CD4-positive, alpha-beta memory T cell (primary cell): ENCODE results near the gene TRIOBP. TPM values are rescaled to one million over a fixed set of nuclear protein-coding genes. Genes with fewer than 3 reads are reported as not detected.

Source experiments
- CTCF ChIA-PET: fragments of 350-600 bp; sonication (Branson Sonifier 250); formaldehyde crosslinking; loops from one replicate; lab custom pipeline; 2021; ENCODE audit warnings: inconsistent platforms; ENCODE audit not compliant: partially characterized antibody; lab: Charles Lee
- POLR2A ChIA-PET: fragments of 350-600 bp; sonication (Branson Sonifier 250); formaldehyde crosslinking; loops from one replicate; lab custom pipeline; 2021; ENCODE audit not compliant: partially characterized antibody; lab: Charles Lee
- DNase-seq, 5 donors: peaks; one replicate each; pipeline versions ENCODE4 v3.0.0 to v3.0.0-alpha.2; 2020 to 2022; ENCODE audit warnings: mixed read lengths in 1 of 5
- H3K27ac ChIP-seq: one replicate; pipeline ENCODE4 v1.7.0; 2013; ENCODE audit warnings: low read depth, low read length
- H3K27me3 ChIP-seq: 2 replicates; pipeline ENCODE4 v1.7.0; 2013; ENCODE audit warnings: mild to moderate bottlenecking, low read length, moderate library complexity; ENCODE audit not compliant: insufficient read depth
- H3K36me3 ChIP-seq: 2 replicates; pipeline ENCODE4 v1.7.0; 2013; ENCODE audit warnings: mild to moderate bottlenecking, low read length, moderate library complexity; ENCODE audit not compliant: insufficient read depth
- H3K4me1 ChIP-seq: 2 replicates; pipeline ENCODE4 v1.7.0; 2013; ENCODE audit warnings: mild to moderate bottlenecking, low read length, moderate library complexity; ENCODE audit not compliant: insufficient read depth
- H3K4me3 ChIP-seq, 2 donors: one replicate each; pipeline ENCODE4 v1.7.0; 2013; ENCODE audit warnings: low read length in 2 of 2, mild to moderate bottlenecking in 1 of 2
- H3K9me3 ChIP-seq, 2 donors: one replicate each; pipeline ENCODE4 v1.7.0; 2013; ENCODE audit warnings: low read length in 2 of 2, control low read depth in 1 of 2; ENCODE audit not compliant: control insufficient read depth in 1 of 2
- H3K27ac Mint-ChIP-seq, 7 donors: one replicate each; pipeline ENCODE4 v1.8.0; 2020 to 2021; ENCODE audit warnings: mixed read lengths in 7 of 7, mild to moderate bottlenecking in 6 of 7, inconsistent platforms in 3 of 7, moderate library complexity in 3 of 7
- H3K27me3 Mint-ChIP-seq, 2 donors: one replicate each; pipeline ENCODE4 v1.8.0; 2020 to 2021; ENCODE audit warnings: mixed read lengths in 2 of 2
- H3K36me3 Mint-ChIP-seq, 2 donors: one replicate each; pipeline ENCODE4 v1.8.0; 2020 to 2021; ENCODE audit warnings: mixed read lengths in 2 of 2, inconsistent platforms in 1 of 2, mild to moderate bottlenecking in 1 of 2
- H3K4me1 Mint-ChIP-seq, 4 donors: one replicate each; pipeline ENCODE4 v1.8.0; 2020 to 2021; ENCODE audit warnings: mixed read lengths in 4 of 4, mild to moderate bottlenecking in 1 of 4
- H3K4me3 Mint-ChIP-seq, 8 donors: one replicate each; pipeline ENCODE4 v1.8.0; 2020 to 2021; ENCODE audit warnings: mixed read lengths in 8 of 8, mild to moderate bottlenecking in 7 of 8, moderate library complexity in 6 of 8, inconsistent platforms in 3 of 8
- H3K9me3 Mint-ChIP-seq, 8 donors: one replicate each; pipeline ENCODE4 v1.8.0; 2020 to 2021; ENCODE audit warnings: mixed read lengths in 8 of 8, mild to moderate bottlenecking in 5 of 8, inconsistent platforms in 3 of 8, moderate library complexity in 1 of 8
- intact Hi-C: fragments of 100-400 bp; cut with micrococcal nuclease; formaldehyde crosslinking; loops from one replicate; pipeline ENCODE4 v1.15.1; 2023
- polyA plus RNA-seq, 2 donors: library from polyadenylated mRNA; unstranded; fragments of 300-500 nt; fragmentation: Illumina TruSeq; gene quantifications; one replicate each; pipeline ENCODE4 v1.2.3, GENCODE V29; 2021
- total RNA-seq, 2 experiments: library from RNA; stranded (reverse); gene quantifications; one replicate each; pipeline ENCODE4 v1.2.3, GENCODE V29; 2021

TRIOBP gene
- total and polyA plus RNA-seq, 4 experiments from 2014 or later, result 9.2 to 26.1 (median 19.4) TPM

DNA sequence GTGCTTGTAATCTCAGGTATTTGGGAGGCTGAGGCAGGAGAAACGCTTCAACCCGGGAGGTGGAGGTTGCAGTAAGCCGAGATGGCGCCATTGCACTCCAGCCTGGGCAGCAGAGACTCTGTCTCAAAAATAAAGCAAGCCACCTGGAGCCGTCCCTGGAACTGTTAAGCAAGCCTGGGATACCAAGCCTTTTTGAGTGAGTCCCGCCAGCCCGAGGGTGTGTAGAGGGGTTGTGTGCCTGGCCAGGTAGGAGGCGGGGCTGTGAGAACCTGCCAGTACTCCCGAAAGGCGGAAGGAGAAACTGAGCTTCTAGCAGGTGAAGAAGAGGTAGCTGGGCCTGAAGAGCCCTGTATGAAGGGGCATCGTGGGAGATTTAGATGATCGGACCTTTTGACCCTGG lies 52.4 kb downstream of the TRIOBP start:
- H3K27ac ChIP-seq, result no peak overlapping the region
- H3K27me3 ChIP-seq, result no peaks in the 10 kb centered on the region
- CTCF ChIA-PET, result no interaction called here
- Mint-ChIP-seq H3K4me3 (no peak overlapping the region), H3K27me3 (no peaks in the 10 kb centered on the region), H3K9me3 (no peaks in the 10 kb centered on the region), H3K36me3 (peaks cover 0 to 7% of the 10 kb centered on the region in 2 donors), H3K4me1 (peaks cover 6 to 31% (median 25%) of the 10 kb centered on the region in 4 donors), H3K27ac (peak overlapping the region in 2 of 7 donors; percentile 25 to 51)
- no peak for DNase-seq
- POLR2A ChIA-PET, result interaction anchor here (0.5 kb wide), 1 partner anchor 50 kb away, joined by 3 read pairs; no protein-coding TSS in a partner anchor
- no peak overlapping the region for H3K4me3 ChIP-seq
- peaks cover 22% of the 10 kb centered on the region for H3K4me1 ChIP-seq
- no peaks in the 10 kb centered on the region for H3K36me3 ChIP-seq
- intact Hi-C loops, result loop anchor here (5.0 to 10.0 kb wide), 2 partner anchors 58 to 64 kb away; partner anchors contain the start of genes GCAT and NOL12
- no peaks in the 10 kb centered on the region for H3K9me3 ChIP-seq

GRCh38 chr22:37749831-37750595 lies 53.2 kb downstream of the TRIOBP start:
- Histone ChIP-seq H3K36me3 (peaks cover 2% of the 10 kb centered on the region), H3K9me3 (no peaks in the 10 kb centered on the region), H3K27me3 (no peaks in the 10 kb centered on the region), H3K4me1 (peaks cover 20% of the 10 kb centered on the region), H3K27ac (no peak overlapping the region), H3K4me3 (no peak overlapping the region)
- Mint-ChIP-seq H3K27ac (no peak overlapping the region), H3K36me3 (peaks cover 0 to 9% of the 10 kb centered on the region in 2 donors), H3K4me3 (no peak overlapping the region), H3K27me3 (no peaks in the 10 kb centered on the region), H3K4me1 (peaks cover 5 to 29% (median 22%) of the 10 kb centered on the region in 4 donors), H3K9me3 (no peaks in the 10 kb centered on the region)
- POLR2A ChIA-PET, result no interaction called here
- CTCF ChIA-PET, result no interaction called here
- DNase-seq, result no peak
- intact Hi-C loops, result loop anchor here (5.0 to 10.0 kb wide), 2 partner anchors 57 to 65 kb away; partner anchors contain the start of genes GCAT and NOL12

GRCh38 chr22:37750596-37751162 lies 53.8 kb downstream of the TRIOBP start:
- DNase-seq, result no peak
- H3K4me1 ChIP-seq, result peaks cover 14% of the 10 kb centered on the region
- H3K27me3 ChIP-seq, result no peaks in the 10 kb centered on the region
- Mint-ChIP-seq H3K27me3 (no peaks in the 10 kb centered on the region), H3K36me3 (peaks cover 0 to 11% of the 10 kb centered on the region in 2 donors), H3K4me3 (no peak overlapping the region), H3K4me1 (peaks cover 0 to 23% (median 17%) of the 10 kb centered on the region in 4 donors), H3K27ac (peak overlapping the region in 1 of 7 donors; percentile 68), H3K9me3 (no peaks in the 10 kb centered on the region)
- ChIA-PET CTCF (no interaction called here), POLR2A (no interaction called here)
- intact Hi-C loops, result no loop called here
- no peak overlapping the region for H3K27ac ChIP-seq
- no peak overlapping the region for H3K4me3 ChIP-seq
- no peaks in the 10 kb centered on the region for H3K9me3 ChIP-seq
- peaks cover 8% of the 10 kb centered on the region for H3K36me3 ChIP-seq

DNA sequence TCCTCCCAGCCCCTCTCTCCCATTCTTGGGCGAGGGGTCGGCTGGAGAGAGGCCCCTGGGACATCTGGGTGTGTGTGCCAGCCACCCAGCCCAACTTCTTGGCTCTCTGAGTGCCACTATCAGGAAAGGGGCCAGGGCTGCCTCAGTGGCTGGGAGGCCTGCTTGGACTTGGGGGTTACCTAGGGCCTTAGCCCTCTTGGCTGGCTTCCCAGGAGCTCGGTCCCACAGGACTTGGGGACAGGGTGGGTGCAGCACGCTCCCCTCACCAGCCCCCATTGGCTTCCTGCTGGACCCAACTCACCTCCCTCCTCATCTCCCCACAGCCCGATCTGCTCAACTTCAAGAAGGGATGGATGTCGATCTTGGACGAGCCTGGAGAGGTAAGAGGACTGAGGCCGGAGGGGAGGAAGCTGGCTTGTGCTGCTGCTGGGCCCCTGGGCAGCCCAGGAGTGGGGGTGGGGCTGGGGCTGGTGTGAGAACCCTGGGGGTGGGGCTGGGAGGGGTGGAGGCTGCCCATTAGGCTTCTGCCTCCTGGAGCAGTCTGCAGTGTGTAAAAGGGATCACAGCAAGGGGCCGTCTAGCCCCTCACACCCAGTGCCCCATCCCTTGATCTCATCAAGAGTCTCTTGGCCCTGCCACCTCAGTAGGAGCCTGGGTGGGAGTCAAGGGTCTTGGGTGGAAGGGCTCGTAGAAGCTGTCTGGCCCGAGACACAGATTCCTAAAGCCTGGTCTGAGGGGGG lies 54.8 kb downstream of the TRIOBP start:
- Histone ChIP-seq H3K27ac (no peak overlapping the region), H3K36me3 (peaks cover 13% of the 10 kb centered on the region), H3K4me3 (no peak overlapping the region), H3K27me3 (no peaks in the 10 kb centered on the region), H3K4me1 (peaks cover 14% of the 10 kb centered on the region), H3K9me3 (no peaks in the 10 kb centered on the region)
- peaks cover 0 to 14% of the 10 kb centered on the region in 2 donors for H3K36me3 Mint-ChIP-seq
- H3K27ac Mint-ChIP-seq, result peak overlapping the region in 1 of 7 donors; percentile 42
- ChIA-PET POLR2A (no interaction called here), CTCF (no interaction called here)
- H3K27me3 Mint-ChIP-seq, result no peaks in the 10 kb centered on the region
- H3K4me1 Mint-ChIP-seq, result peaks cover 0 to 23% (median 17%) of the 10 kb centered on the region in 4 donors
- no peaks in the 10 kb centered on the region for H3K9me3 Mint-ChIP-seq
- DNase-seq, result no peak
- no peak overlapping the region for H3K4me3 Mint-ChIP-seq
- intact Hi-C loops, result no loop called here

GRCh38 chr22:37752189-37753087 lies 55.6 kb downstream of the TRIOBP start:
- POLR2A ChIA-PET, result no interaction called here
- H3K36me3 ChIP-seq, result peaks cover 15% of the 10 kb centered on the region

DNA sequence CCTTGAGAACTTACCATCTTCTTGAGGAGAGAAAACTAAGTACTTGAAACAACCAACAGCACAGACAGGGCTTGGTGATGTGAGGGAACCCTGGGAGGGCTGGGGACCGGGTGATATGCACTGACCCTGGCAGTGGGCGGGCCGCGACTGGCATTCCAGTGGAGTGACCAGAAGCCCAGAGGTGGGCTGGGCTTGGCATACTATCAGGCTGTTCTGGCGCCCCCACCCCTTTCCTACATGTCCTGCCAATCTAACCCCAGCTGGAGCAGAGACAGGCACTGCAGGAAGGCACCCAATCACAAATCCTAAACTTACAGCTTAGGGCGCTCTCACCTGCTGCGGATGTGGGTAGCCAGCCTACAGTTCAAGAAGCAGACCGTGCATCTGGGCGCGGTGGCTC lies 56.9 kb downstream of the TRIOBP start:
- H3K27ac ChIP-seq, result no peak overlapping the region
- intact Hi-C loops, result no loop called here
- no peak overlapping the region for H3K4me3 Mint-ChIP-seq
- no peak overlapping the region for H3K4me3 ChIP-seq
- peaks cover 4 to 25% of the 10 kb centered on the region in 2 donors for H3K36me3 Mint-ChIP-seq
- H3K36me3 ChIP-seq, result peaks cover 16% of the 10 kb centered on the region
- H3K4me1 Mint-ChIP-seq, result peaks cover 0 to 5% (median 5%) of the 10 kb centered on the region in 4 donors
- H3K9me3 ChIP-seq, result no peaks in the 10 kb centered on the region
- H3K9me3 Mint-ChIP-seq, result no peaks in the 10 kb centered on the region
- H3K27me3 ChIP-seq, result no peaks in the 10 kb centered on the region
- H3K27me3 Mint-ChIP-seq, result no peaks in the 10 kb centered on the region
- POLR2A ChIA-PET, result no interaction called here
- CTCF ChIA-PET, result interaction anchor here (0.8 kb wide), 1 partner anchor 64 kb away, joined by 3 read pairs; no protein-coding TSS in a partner anchor
- no peak for DNase-seq
- no peaks in the 10 kb centered on the region for H3K4me1 ChIP-seq
- no peak overlapping the region for H3K27ac Mint-ChIP-seq

More at GRCh38 chr22:37752189-37753087, 55.6 kb downstream of the TRIOBP start:
- DNase-seq, result no peak
- Histone ChIP-seq H3K27ac (no peak overlapping the region), H3K4me3 (no peak overlapping the region), H3K9me3 (no peaks in the 10 kb centered on the region), H3K27me3 (no peaks in the 10 kb centered on the region), H3K4me1 (peaks cover 7% of the 10 kb centered on the region)
- H3K4me1 Mint-ChIP-seq, result peaks cover 0 to 17% (median 12%) of the 10 kb centered on the region in 4 donors
- intact Hi-C loops, result no loop called here
- peaks cover 0 to 18% of the 10 kb centered on the region in 2 donors for H3K36me3 Mint-ChIP-seq
- no peaks in the 10 kb centered on the region for H3K9me3 Mint-ChIP-seq
- no peak overlapping the region for H3K27ac Mint-ChIP-seq
- CTCF ChIA-PET, result no interaction called here
- no peaks in the 10 kb centered on the region for H3K27me3 Mint-ChIP-seq
- no peak overlapping the region for H3K4me3 Mint-ChIP-seq
